ENCODE results near the gene MAGEA4. TPM values are rescaled to one million over a fixed set of nuclear protein-coding genes. Genes with fewer than 3 reads are reported as not detected.

MAGEA4 gene
- total RNA-seq, 2 donors from 2014 or later = not detected

DNA sequence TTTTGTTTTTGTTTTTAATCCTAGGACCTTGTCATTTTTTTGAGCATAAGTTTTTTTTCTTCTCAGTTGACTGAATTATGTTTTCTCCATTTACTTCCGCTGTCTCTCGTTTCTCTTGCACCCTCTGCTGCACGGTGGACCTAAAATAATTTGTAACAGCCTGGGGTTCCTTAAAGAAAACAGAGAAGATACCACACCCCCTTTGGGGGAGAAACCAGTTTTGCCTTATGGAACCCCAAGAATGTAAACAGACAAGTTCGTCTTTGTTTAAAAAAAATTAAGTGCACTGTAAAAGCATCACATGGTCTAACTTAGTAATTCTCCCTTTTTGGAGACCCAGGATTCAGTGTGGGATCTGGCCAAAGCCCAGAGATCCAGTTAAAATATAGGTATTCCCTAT, 32.8 kb upstream of the MAGEA4 start:
- Mint-ChIP-seq H3K27ac (no peak overlapping the region), H3K4me3 (no peak overlapping the region), H3K9me3 (peaks cover 65% of the 10 kb centered on the region), H3K4me1 (no peaks in the 10 kb centered on the region), H3K36me3 (ENCODE audit: low read depth) (no peaks in the 10 kb centered on the region), H3K27me3 (ENCODE audit: insufficient read depth) (no peaks in the 10 kb centered on the region)
- H3K9me3 ChIP-seq (ENCODE audit: control insufficient read depth, low read length) = no peaks in the 10 kb centered on the region
- H3K4me1 ChIP-seq (ENCODE audit: control insufficient read depth, insufficient read depth, low read length) = no peaks in the 10 kb centered on the region
- no peaks in the 10 kb centered on the region for H3K27me3 ChIP-seq (ENCODE audit: control insufficient read depth, insufficient read depth, low read length, poor library complexity, severe bottlenecking)
- no peak overlapping the region for H3K9ac ChIP-seq (ENCODE audit: extremely low read depth, low read length, poor library complexity, severe bottlenecking)
- no peaks in the 10 kb centered on the region for H3K36me3 ChIP-seq (ENCODE audit: control insufficient read depth, insufficient read depth, low read length)
- H3K27ac ChIP-seq (ENCODE audit: low read depth, low read length) = no peak overlapping the region
- H3K4me3 ChIP-seq (ENCODE audit: low read length) = no peak overlapping the region
- TF ChIP-seq, protein P1, sequence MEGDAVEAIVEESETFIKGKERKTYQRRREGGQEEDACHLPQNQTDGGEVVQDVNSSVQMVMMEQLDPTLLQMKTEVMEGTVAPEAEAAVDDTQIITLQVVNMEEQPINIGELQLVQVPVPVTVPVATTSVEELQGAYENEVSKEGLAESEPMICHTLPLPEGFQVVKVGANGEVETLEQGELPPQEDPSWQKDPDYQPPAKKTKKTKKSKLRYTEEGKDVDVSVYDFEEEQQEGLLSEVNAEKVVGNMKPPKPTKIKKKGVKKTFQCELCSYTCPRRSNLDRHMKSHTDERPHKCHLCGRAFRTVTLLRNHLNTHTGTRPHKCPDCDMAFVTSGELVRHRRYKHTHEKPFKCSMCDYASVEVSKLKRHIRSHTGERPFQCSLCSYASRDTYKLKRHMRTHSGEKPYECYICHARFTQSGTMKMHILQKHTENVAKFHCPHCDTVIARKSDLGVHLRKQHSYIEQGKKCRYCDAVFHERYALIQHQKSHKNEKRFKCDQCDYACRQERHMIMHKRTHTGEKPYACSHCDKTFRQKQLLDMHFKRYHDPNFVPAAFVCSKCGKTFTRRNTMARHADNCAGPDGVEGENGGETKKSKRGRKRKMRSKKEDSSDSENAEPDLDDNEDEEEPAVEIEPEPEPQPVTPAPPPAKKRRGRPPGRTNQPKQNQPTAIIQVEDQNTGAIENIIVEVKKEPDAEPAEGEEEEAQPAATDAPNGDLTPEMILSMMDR (conservative IDR thresholded peaks at IDR 0.05) = no peak
- no peak for DNase-seq
- 86 to 93% methylated on average over 4 of the region's 4 CpGs for WGBS, 2 experiments (ENCODE audit: insufficient coverage in 1 of 2, insufficient read length in 1 of 2)

DNA sequence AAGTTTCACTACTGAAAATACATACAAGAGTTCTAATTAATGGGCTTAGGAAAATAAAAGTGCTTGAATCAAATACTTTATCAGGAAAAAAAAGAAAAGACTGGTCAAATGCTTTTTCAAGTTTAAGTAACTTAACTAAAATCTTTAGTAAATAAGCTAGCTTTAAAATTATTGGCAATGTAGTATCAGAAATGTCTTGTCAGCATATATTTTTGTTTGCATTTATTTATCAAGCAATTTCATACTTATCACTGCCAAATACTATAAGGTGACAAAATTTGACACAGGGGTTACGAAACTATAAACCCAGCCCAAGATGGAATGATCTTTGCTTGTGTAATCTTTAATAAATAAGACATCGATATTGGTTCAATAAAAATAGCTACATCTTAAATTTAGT, 31.8 kb upstream of the MAGEA4 start:
- WGBS, 2 experiments (ENCODE audit: insufficient coverage in 1 of 2, insufficient read length in 1 of 2) = no CpG with 5 or more reads among the region's 2 CpGs
- Mint-ChIP-seq H3K36me3 (ENCODE audit: low read depth) (no peaks in the 10 kb centered on the region), H3K27ac (no peak overlapping the region)

DNA sequence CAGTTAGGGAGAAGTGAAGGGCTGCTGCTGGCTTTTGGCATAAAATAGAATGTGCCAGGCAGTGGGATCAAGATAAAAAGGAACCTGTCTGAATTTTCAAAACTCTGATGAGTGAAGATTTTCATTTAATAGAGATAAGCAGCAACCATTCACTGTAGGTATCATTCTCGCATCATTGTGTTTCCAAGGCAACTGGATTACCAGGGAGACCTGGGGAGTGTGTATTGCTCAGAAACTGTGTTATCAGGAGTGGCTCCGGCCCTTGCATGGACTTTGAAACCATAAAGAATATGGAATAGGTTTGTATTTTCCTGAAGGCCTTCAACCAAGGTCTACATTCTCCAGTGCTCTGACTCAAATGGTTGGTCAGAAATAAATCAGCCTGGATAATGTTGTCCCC, 23.3 kb upstream of the MAGEA4 start:
- H3K9ac ChIP-seq (ENCODE audit: extremely low read depth, low read length, poor library complexity, severe bottlenecking) = no peak overlapping the region
- H3K4me1 ChIP-seq (ENCODE audit: control insufficient read depth, insufficient read depth, low read length) = no peaks in the 10 kb centered on the region
- no peaks in the 10 kb centered on the region for H3K36me3 Mint-ChIP-seq (ENCODE audit: low read depth)
- DNase-seq = no peak
- no peak overlapping the region for H3K27ac Mint-ChIP-seq
- no peaks in the 10 kb centered on the region for H3K27me3 Mint-ChIP-seq (ENCODE audit: insufficient read depth)
- H3K27me3 ChIP-seq (ENCODE audit: control insufficient read depth, insufficient read depth, low read length, poor library complexity, severe bottlenecking) = no peaks in the 10 kb centered on the region
- H3K9me3 Mint-ChIP-seq = peaks cover 71% of the 10 kb centered on the region
- no peak overlapping the region for H3K4me3 ChIP-seq (ENCODE audit: low read length)
- no peaks in the 10 kb centered on the region for H3K36me3 ChIP-seq (ENCODE audit: control insufficient read depth, insufficient read depth, low read length)
- no peak overlapping the region for H3K4me3 Mint-ChIP-seq
- 92 to 100% methylated on average over 1 to 2 of the region's 2 CpGs for WGBS, 2 experiments (ENCODE audit: insufficient coverage in 1 of 2, insufficient read length in 1 of 2)
- H3K27ac ChIP-seq (ENCODE audit: low read depth, low read length) = no peak overlapping the region
- TF ChIP-seq, protein P1 (conservative IDR thresholded peaks at IDR 0.05) = no peak
- peaks cover 10% of the 10 kb centered on the region for H3K9me3 ChIP-seq (ENCODE audit: control insufficient read depth, low read length)
- H3K4me1 Mint-ChIP-seq = peaks cover 9% of the 10 kb centered on the region

More for the DNA sequence above, 31.8 kb upstream of the MAGEA4 start:
- Histone ChIP-seq H3K27me3 (ENCODE audit: control insufficient read depth, insufficient read depth, low read length, poor library complexity, severe bottlenecking) (no peaks in the 10 kb centered on the region), H3K27ac (ENCODE audit: low read depth, low read length) (no peak overlapping the region), H3K4me1 (ENCODE audit: control insufficient read depth, insufficient read depth, low read length) (no peaks in the 10 kb centered on the region), H3K9me3 (ENCODE audit: control insufficient read depth, low read length) (no peaks in the 10 kb centered on the region), H3K36me3 (ENCODE audit: control insufficient read depth, insufficient read depth, low read length) (no peaks in the 10 kb centered on the region), H3K4me3 (ENCODE audit: low read length) (no peak overlapping the region), H3K9ac (ENCODE audit: extremely low read depth, low read length, poor library complexity, severe bottlenecking) (no peak overlapping the region)
- H3K4me1 Mint-ChIP-seq = no peaks in the 10 kb centered on the region
- peaks cover 73% of the 10 kb centered on the region for H3K9me3 Mint-ChIP-seq
- DNase-seq = no peak
- TF ChIP-seq, protein P1 (conservative IDR thresholded peaks at IDR 0.05) = no peak
- H3K4me3 Mint-ChIP-seq = no peak overlapping the region
- H3K27me3 Mint-ChIP-seq (ENCODE audit: insufficient read depth) = no peaks in the 10 kb centered on the region

All from endodermal cell (in vitro differentiated cells).